Fibroblast of villous mesenchyme (primary cell): ENCODE results near the gene DLX4. TPM values are rescaled to one million over a fixed set of nuclear protein-coding genes. Genes with fewer than 3 reads are reported as not detected.

Source experiments
- DNase-seq: peaks from one replicate; pipeline ENCODE4 v3.0.0-alpha.2; 2010; ENCODE audit warnings: low read depth
- H3K4me3 ChIP-seq: 2 replicates; pipeline ENCODE4 v1.5.1; 2011; ENCODE audit warnings: low read depth, mild to moderate bottlenecking, low read length
- total RNA-seq: library from RNA; depleted of rRNA; stranded (reverse); fragments of >200 nt; gene quantifications from 2 replicates; pipeline ENCODE4 v1.2.3, GENCODE V29; 2012
- TF ChIP-seq, protein P1 (sequence below): IDR thresholded peaks from 2 replicates; pipeline ENCODE4 v1.5.1; 2012; ENCODE audit warnings: low read depth, mild to moderate bottlenecking, low read length; ENCODE audit not compliant: insufficient read depth

The DLX4 gene, protein sequence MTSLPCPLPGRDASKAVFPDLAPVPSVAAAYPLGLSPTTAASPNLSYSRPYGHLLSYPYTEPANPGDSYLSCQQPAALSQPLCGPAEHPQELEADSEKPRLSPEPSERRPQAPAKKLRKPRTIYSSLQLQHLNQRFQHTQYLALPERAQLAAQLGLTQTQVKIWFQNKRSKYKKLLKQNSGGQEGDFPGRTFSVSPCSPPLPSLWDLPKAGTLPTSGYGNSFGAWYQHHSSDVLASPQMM
- total RNA-seq: not detected in 2 replicates

DNA sequence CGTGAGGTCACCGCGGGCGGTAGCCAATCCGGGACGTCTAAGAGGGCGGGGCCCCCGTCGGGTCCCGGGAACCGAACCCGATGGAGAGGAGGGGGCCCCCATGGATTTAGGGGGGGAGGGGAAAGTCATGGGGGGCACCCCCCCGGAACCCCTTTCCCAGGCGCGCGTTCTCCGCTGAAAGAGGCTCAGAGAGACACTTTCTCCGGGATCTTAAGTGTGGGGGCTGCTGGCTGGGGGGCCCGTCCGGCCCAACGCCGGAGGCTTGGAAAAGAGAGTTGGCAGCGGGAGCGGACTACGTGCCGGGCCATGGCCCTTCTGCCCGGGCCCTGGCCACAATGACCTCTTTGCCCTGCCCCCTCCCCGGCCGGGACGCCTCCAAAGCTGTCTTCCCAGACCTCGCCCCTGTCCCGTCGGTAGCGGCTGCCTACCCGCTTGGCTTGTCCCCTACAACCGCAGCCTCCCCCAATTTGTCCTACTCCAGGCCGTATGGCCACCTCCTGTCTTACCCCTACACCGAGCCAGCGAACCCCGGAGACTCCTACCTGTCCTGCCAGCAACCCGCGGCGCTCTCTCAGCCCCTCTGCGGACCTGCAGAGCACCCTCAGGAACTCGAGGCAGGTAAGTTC, at the start of gene DLX4:
DLX4 (plus strand) TSS at position 57 of the 626 bp plus-strand sequence; CDS start at position 336, 279 bp downstream.
- TF ChIP-seq, protein P1, sequence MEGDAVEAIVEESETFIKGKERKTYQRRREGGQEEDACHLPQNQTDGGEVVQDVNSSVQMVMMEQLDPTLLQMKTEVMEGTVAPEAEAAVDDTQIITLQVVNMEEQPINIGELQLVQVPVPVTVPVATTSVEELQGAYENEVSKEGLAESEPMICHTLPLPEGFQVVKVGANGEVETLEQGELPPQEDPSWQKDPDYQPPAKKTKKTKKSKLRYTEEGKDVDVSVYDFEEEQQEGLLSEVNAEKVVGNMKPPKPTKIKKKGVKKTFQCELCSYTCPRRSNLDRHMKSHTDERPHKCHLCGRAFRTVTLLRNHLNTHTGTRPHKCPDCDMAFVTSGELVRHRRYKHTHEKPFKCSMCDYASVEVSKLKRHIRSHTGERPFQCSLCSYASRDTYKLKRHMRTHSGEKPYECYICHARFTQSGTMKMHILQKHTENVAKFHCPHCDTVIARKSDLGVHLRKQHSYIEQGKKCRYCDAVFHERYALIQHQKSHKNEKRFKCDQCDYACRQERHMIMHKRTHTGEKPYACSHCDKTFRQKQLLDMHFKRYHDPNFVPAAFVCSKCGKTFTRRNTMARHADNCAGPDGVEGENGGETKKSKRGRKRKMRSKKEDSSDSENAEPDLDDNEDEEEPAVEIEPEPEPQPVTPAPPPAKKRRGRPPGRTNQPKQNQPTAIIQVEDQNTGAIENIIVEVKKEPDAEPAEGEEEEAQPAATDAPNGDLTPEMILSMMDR: no peak
- peak within 1 kb of the TSS; percentile 55 for H3K4me3 ChIP-seq
- DNase-seq: no peak

DNA sequence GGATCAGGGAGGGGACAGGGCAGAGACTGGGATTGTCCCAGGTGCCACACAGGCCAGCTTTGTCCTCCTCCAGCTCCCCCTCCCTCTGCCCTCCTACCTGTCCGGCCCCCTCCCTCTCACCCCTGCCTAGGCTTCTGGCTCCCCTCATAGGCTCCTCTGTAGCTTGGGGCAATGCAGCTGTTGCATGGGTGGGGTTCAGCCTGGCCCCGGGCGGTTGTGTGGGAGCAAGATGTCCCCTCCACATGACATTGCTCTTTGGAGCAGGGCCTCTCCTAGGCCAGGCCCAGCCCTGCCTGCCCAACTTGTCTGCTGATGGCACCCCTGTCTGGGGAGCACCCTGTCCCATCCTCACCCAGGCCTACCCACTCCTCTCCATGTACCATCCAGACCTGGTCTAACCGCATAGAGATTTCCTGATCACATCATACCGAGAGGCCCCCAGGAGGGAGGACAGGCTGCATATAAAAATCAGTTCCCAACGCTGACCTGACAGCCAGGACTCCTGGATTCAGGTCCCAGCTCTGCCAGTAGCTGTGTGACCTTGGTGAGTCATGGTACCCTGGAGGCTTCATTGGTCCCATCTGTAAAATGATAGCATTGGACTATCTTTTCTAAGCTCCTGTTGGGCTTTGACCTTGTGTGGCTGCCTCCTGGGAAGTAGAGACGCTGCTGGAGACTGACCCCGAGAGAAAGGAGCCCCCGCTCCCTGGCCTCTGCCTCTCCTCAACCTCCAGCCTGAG, 48.8 kb upstream of the DLX4 start:
- TF ChIP-seq, protein P1: no peak
- DNase-seq: no peak

DNA sequence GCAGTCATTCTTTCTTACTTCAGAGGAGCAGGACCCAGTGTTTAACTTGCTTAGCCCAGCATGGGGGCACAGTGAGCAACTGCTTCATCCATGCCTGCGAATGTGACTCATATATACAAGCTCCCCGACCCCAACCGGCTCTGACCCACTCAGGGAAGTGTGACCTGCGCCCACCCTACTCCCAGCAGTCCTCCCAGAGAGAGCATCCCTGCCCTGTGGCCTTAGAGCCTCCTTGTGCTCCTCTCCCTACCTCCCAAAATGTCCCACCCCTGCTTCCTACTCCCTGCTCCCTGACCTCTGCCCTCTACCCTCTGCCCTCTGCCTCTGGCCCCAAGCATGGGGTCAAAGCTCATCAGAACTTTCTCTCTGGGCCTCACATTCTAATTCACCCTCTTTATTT, 46.9 kb upstream of the DLX4 start:
- DNase-seq: no peak
- TF ChIP-seq, protein P1: no peak
- no peak overlapping the region for H3K4me3 ChIP-seq

More for the DNA sequence above, 48.8 kb upstream of the DLX4 start:
- no peak overlapping the region for H3K4me3 ChIP-seq

DNA sequence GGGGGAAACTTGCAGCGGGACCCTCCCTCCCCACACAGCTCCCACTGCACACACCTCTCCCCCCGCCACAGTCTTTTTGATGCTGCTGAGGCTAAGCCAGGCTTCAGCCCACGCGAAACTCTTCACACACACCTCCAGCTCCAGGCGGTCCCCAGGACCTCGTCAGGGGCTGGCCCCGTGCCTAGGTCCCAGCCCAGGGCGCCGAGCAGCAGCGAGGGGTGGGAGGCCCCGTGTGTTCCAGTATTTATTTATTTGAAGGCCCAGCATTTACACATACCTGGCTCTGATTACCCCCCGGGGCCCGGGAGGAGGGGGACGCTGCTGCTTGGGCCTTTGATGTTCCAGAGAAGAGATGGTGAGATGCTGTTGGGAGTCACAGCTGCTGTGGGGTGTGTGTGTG, 44.9 kb upstream of the DLX4 start:
- DNase-seq: no peak
- TF ChIP-seq, protein P1: no peak
- no peak overlapping the region for H3K4me3 ChIP-seq

DNA sequence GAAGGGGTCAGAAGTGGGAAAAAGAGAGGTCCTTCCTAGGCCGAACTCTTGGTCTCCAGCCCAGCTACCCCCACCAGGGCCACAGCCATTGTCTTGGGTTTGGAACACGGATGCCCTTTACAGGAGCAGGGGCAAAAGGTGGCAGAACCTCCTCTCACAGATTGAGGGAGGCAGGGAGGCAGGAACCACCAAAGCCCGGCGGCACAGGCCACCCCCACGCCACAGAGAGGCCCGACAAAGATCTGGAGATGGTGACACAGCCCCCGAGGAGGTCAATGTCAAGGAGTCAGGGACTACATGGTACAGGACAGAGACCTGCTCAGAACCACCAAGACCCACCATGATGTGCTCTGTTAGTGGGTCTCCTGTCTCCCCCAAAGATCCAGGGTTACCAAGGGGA, 44.4 kb upstream of the DLX4 start:
- DNase-seq: no peak
- H3K4me3 ChIP-seq: no peak overlapping the region
- TF ChIP-seq, protein P1: no peak

DNA sequence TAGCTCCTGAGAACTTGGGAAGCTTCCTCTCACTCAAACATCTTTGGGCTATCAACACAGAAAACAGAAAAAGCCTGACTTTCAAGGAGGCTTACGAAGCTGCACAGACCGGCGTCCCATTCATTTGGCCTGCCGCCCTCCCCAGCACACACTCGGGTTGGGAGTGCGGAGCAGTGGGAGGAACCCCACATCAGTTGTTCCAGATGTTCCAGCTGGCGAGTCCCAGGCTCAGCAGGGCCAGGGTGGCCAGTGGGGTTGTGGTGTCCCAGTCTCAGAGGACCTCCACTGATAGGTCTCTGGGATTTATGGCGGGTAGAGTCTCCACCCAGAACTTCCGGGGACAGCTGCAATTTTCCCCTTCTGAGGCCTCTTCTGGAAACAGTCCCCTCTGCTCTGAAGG, 43.1 kb upstream of the DLX4 start:
- no peak for DNase-seq
- no peak overlapping the region for H3K4me3 ChIP-seq
- TF ChIP-seq, protein P1: no peak
